ENCODE data around the gene LETM1.

DNA sequence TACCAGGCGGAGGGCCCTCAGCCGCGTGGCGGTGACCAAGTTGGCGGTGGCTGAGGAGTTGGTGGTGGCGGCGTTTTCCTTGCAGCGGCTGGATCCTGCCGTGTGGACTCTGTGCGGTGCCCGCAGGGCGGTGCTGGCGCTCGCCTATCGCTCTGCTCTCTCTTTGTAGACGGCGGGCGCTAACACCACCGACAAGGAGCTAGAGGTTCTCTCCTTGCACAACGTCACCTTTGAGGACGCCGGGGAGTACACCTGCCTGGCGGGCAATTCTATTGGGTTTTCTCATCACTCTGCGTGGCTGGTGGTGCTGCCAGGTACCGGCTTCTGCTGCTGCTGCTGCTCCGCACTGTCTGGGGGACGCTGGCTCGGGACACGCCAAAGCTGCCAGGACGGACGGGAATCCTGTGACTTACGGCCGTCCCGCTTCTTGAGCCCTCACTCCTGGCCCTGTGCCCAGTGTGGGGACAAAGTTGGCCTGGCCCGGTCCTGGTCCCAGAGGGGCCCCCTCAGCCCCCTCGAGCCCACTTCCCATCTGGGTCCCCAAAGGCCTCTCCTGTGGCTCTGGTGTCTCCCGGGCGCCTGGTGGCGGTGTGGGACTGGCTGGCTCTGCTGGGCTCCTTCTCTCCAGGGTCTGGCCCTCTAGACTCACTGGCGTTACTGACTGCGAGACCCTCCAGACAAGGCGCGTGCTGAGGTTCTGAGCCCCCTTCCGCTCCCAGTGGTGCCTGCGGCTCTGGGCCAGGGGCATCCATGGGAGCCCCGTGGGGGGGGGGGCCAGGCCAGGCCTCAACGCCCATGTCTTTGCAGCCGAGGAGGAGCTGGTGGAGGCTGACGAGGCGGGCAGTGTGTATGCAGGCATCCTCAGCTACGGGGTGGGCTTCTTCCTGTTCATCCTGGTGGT lies 52.2 kb downstream of the LETM1 start:
- TF ChIP-seq EZH2 (IDR thresholded peaks at IDR 0.05; ENCODE audit: borderline replicate concordance, low read length) (no peak), CTCF (conservative IDR thresholded peaks at IDR 0.05 in 1 of 2, IDR thresholded peaks at IDR 0.05 in 1 of 2; ENCODE audit: extremely low read depth in 1 of 2, insufficient read depth in 1 of 2, low read depth in 1 of 2, low read length in 2 of 2) (no peak)

Data from mammary epithelial cell (primary cell).